Neural cell (in vitro differentiated cells): Measurements from ENCODE around the gene RNGTT. TPM values are rescaled to one million over a fixed set of nuclear protein-coding genes. Genes with fewer than 3 reads are reported as not detected.

ENCODE experiments used
- H2AFZ ChIP-seq: fragments of 200-600, 300-800 bp; sonication (generic), shearing (Covaris generic); 2 replicates; pipeline ENCODE4 v1.6.0; 2014; ENCODE audit warnings: low read depth, mild to moderate bottlenecking, antibody characterized with exemption, low read length, moderate library complexity
- H3F3A ChIP-seq: fragments of 200-600 bp; shearing (Covaris generic); 2 replicates; pipeline ENCODE4 v1.6.1; 2016; ENCODE audit warnings: mild to moderate bottlenecking, moderate library complexity, mixed read lengths, antibody characterized with exemption, low read length; ENCODE audit not compliant: insufficient read depth, poor library complexity, severe bottlenecking
- H3K27ac ChIP-seq: fragments of 200-600, 300-800 bp; sonication (generic), shearing (Covaris generic); 2 replicates; pipeline ENCODE4 v1.5.1; 2014; ENCODE audit warnings: mild to moderate bottlenecking, low read length, moderate library complexity
- H3K27me3 ChIP-seq: fragments of 300-800, 200-600 bp; sonication (generic), shearing (Covaris generic); 2 replicates; pipeline ENCODE4 v1.6.0; 2014; ENCODE audit warnings: mild to moderate bottlenecking, low read depth, low read length, moderate library complexity; ENCODE audit not compliant: insufficient read depth
- H3K36me3 ChIP-seq: fragments of 300-800, 200-600 bp; sonication (generic), shearing (Covaris generic); 2 replicates; pipeline ENCODE4 v1.5.1; 2014; ENCODE audit warnings: mild to moderate bottlenecking, antibody characterized with exemption, low read length, moderate library complexity; ENCODE audit not compliant: insufficient read depth
- H3K4me2 ChIP-seq: fragments of 300-800, 200-600 bp; sonication (generic), shearing (Covaris generic); 2 replicates; pipeline ENCODE4 v1.6.0; 2014; ENCODE audit warnings: mild to moderate bottlenecking, low read length
- H3K4me3 ChIP-seq: fragments of 300-800, 200-600 bp; sonication (generic), shearing (Covaris generic); 2 replicates; pipeline ENCODE4 v1.5.1; 2014; ENCODE audit warnings: mild to moderate bottlenecking, low read length, moderate library complexity
- H3K79me2 ChIP-seq: fragments of 200-600 bp; shearing (Covaris generic); replicated peaks from 2 replicates; pipeline ENCODE4 v1.6.0; 2014; ENCODE audit warnings: mild to moderate bottlenecking, low read length, moderate library complexity; ENCODE audit not compliant: insufficient read depth
- H3K9ac ChIP-seq: fragments of 300-800, 200-600 bp; sonication (generic), shearing (Covaris generic); 2 replicates; pipeline ENCODE4 v1.6.1; 2016; ENCODE audit warnings: mild to moderate bottlenecking, low read length, mixed read lengths
- H3K9me2 ChIP-seq: fragments of 200-600 bp; shearing (Covaris generic); 2 replicates; pipeline ENCODE4 v1.6.1; 2016; ENCODE audit warnings: mild to moderate bottlenecking, low read length, mixed read lengths; ENCODE audit not compliant: insufficient read depth
- H3K9me3 ChIP-seq: fragments of 200-600, 300-800 bp; sonication (generic), shearing (Covaris generic); 2 replicates; pipeline ENCODE4 v1.6.1; 2016; ENCODE audit warnings: mild to moderate bottlenecking, mixed run types, low read length, moderate library complexity, mixed read lengths
- H4K20me1 ChIP-seq: fragments of 200-600 bp; shearing (Covaris generic); 2 replicates; pipeline ENCODE4 v1.6.1; 2016; ENCODE audit warnings: mild to moderate bottlenecking, mixed run types; ENCODE audit not compliant: insufficient read depth
- EP300 ChIP-seq: fragments of 450-650 bp; conservative IDR thresholded peaks from 2 replicates; pipeline ENCODE4 v1.6.1; 2014; ENCODE audit warnings: antibody characterized with exemption, mild to moderate bottlenecking, moderate library complexity; ENCODE audit not compliant: poor library complexity, severe bottlenecking
- EZH2 ChIP-seq: fragments of 200-600, 300-800 bp; shearing (Covaris generic), sonication (generic); IDR thresholded peaks from 2 replicates; pipeline ENCODE4 v1.6.1; 2014; ENCODE audit warnings: antibody characterized with exemption, low read length, borderline replicate concordance, mild to moderate bottlenecking; ENCODE audit not compliant: insufficient read depth, poor library complexity, severe bottlenecking
- MXI1 ChIP-seq: fragments of 450-650 bp; conservative IDR thresholded peaks from 2 replicates; pipeline ENCODE4 v1.6.1; 2014; ENCODE audit warnings: antibody characterized with exemption, mild to moderate bottlenecking; ENCODE audit not compliant: poor library complexity, severe bottlenecking
- POLR2AphosphoS5 ChIP-seq: IDR thresholded peaks from 2 replicates; pipeline ENCODE4 v1.6.1; 2012
- RAD21 ChIP-seq: fragments of 450-650 bp; conservative IDR thresholded peaks from 2 replicates; pipeline ENCODE4 v1.6.1; 2014; ENCODE audit warnings: antibody characterized with exemption, mild to moderate bottlenecking, moderate library complexity
- REST ChIP-seq: IDR thresholded peaks from 2 replicates; pipeline ENCODE4 v1.6.1; 2012; ENCODE audit warnings: borderline replicate concordance
- SMC3 ChIP-seq: fragments of 450-650 bp; conservative IDR thresholded peaks from 2 replicates; pipeline ENCODE4 v1.6.1; 2014; ENCODE audit warnings: antibody characterized with exemption, mild to moderate bottlenecking, moderate library complexity; ENCODE audit not compliant: poor library complexity
- TAF1 ChIP-seq: IDR thresholded peaks from 2 replicates; pipeline ENCODE4 v1.6.1; 2012; ENCODE audit warnings: low read depth
- polyA plus RNA-seq: library from polyadenylated mRNA; depleted of rRNA; stranded (reverse); fragments of >200 nt; gene quantifications from 2 replicates; pipeline ENCODE4 v1.2.3, GENCODE V29; 2014
- TF ChIP-seq, protein P1 (sequence below): fragments of 450-650 bp; IDR thresholded peaks from 2 replicates; pipeline ENCODE4 v1.5.1; 2014; ENCODE audit warnings: antibody characterized with exemption, mild to moderate bottlenecking, moderate library complexity; ENCODE audit not compliant: poor library complexity, severe bottlenecking

The RNGTT gene
- polyA plus RNA-seq, 1 donor from 2014 or later: 28.3 TPM

DNA sequence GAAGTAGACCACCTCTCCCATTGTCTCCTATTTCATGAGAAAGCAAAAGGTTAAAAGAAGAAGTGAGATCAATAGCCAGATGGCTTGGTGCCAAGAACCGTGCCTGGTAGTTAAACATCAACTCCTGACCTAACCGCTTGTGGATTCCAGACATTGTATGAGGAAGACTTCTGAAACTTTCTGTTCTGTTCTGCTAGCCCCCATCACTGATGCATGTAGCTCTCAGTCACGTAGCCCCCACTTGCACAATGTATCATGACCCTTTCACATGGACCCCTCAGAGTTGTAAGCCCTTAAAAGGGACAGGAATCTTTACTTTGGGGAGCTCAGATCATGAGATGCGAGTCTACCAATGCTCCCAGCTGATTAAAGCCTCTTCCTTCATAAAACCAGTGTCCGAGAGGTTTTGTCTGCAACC lies 301.2 kb downstream of the RNGTT start:
- Histone ChIP-seq H3F3A (no peaks in the 10 kb centered on the region), H3K36me3 (no peaks in the 10 kb centered on the region), H3K9ac (no peak overlapping the region), H3K9me3 (peaks cover 7% of the 10 kb centered on the region), H3K27me3 (no peaks in the 10 kb centered on the region), H3K4me3 (no peak overlapping the region), H2AFZ (no peak overlapping the region), H4K20me1 (no peaks in the 10 kb centered on the region), H3K9me2 (no peaks in the 10 kb centered on the region), H3K27ac (no peak overlapping the region), H3K4me2 (no peak overlapping the region), H3K79me2 (no peaks in the 10 kb centered on the region)
- no peak for TF ChIP-seq RAD21
- TF ChIP-seq TAF1: no peak
- TF ChIP-seq EP300: no peak
- TF ChIP-seq, protein P1, sequence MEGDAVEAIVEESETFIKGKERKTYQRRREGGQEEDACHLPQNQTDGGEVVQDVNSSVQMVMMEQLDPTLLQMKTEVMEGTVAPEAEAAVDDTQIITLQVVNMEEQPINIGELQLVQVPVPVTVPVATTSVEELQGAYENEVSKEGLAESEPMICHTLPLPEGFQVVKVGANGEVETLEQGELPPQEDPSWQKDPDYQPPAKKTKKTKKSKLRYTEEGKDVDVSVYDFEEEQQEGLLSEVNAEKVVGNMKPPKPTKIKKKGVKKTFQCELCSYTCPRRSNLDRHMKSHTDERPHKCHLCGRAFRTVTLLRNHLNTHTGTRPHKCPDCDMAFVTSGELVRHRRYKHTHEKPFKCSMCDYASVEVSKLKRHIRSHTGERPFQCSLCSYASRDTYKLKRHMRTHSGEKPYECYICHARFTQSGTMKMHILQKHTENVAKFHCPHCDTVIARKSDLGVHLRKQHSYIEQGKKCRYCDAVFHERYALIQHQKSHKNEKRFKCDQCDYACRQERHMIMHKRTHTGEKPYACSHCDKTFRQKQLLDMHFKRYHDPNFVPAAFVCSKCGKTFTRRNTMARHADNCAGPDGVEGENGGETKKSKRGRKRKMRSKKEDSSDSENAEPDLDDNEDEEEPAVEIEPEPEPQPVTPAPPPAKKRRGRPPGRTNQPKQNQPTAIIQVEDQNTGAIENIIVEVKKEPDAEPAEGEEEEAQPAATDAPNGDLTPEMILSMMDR: no peak
- no peak for TF ChIP-seq POLR2AphosphoS5
- no peak for TF ChIP-seq EZH2
- no peak for TF ChIP-seq SMC3
- TF ChIP-seq REST: no peak
- TF ChIP-seq MXI1: no peak

DNA sequence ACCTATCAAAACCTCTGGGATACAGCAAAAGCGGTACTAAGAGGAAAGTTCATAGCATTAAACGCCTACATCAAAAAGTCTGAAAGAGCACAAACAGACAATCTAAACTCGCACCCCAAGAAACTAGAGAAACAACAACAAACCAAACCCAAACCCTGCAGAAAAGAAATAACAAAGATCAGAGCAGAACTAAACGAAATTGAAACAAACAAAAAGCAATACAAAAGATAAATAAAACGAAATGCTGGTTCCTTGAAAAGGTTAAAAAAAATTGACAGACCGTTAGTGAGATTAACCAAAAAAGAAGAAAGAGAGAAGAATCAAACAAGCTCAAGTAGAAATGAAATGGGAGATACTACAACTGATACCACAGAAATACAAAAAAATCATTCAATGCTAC lies 302.3 kb downstream of the RNGTT start:
- Histone ChIP-seq H3K9me3 (peaks cover 7% of the 10 kb centered on the region), H3K27me3 (no peaks in the 10 kb centered on the region), H3F3A (no peaks in the 10 kb centered on the region), H4K20me1 (no peaks in the 10 kb centered on the region), H3K36me3 (no peaks in the 10 kb centered on the region), H3K4me2 (no peak overlapping the region), H3K27ac (no peak overlapping the region), H3K9me2 (no peaks in the 10 kb centered on the region), H3K9ac (no peak overlapping the region), H3K79me2 (no peaks in the 10 kb centered on the region), H3K4me3 (no peak overlapping the region), H2AFZ (no peak overlapping the region)
- TF ChIP-seq POLR2AphosphoS5: no peak
- TF ChIP-seq, protein P1: no peak
